Measurements from ENCODE around the gene SEMA5B. TPM values are rescaled to one million over a fixed set of nuclear protein-coding genes. Genes with fewer than 3 reads are reported as not detected.

SEMA5B gene
- total and polyA plus RNA-seq, 3 donors from 2014 or later, result 0.68 to 2.0 (median 1.3) TPM

DNA sequence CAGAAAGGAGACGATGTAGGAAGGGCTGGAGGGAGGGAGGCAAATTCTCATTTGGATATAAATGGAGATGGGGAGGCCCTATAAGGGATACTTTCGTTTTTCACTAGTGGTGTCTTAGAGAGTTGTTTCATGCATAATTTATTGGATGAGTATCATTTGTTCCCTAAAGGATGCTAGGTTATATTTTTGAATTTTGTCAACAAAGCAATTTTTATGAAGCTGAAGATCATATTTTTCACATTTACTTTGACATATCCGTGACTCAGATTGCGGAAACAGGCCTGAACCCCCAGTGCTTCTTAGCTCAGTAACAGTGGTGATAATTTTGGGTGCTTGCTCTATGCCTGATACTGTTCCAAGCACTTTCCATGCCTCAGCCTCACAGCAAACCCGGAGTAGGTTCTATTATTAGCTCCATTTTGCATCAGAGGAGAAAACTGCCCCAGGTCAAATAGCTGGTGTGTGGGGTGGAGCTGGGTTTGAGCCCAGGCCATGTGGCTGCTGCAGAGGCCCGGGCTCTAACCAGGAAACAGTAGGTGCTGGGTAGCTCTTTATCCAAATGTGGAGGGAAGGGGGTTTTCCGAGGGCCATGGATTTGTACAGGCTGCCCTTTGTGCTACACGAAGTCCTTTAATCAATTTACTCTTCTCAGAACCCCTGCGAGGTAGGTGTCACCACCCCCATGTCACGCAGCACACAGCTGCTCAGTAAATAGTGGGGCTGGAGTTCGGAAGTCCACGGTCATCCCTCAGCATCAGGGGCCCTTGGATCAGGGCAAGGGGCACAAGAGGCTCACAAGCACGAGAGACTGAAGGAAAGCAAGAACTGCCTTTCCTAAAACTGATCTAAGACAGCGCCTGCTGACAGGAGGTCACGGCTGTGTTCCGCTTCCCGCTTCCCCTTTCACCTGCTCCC, 133.6 kb downstream of the SEMA5B start:
- no peak overlapping the region for H3K27ac ChIP-seq
- no peaks in the 10 kb centered on the region for H3K9me3 ChIP-seq
- WGBS, 2 donors, result 78 to 85% methylated on average over 15 to 17 of the region's 17 CpGs
- no peak for DNase-seq
- intact Hi-C loops (cut with DNase I; ENCODE audit: low total_unique reads), result no loop called here
- no peak for TF ChIP-seq POLR2A (IDR thresholded peaks at IDR 0.05)
- no peak for TF ChIP-seq CTCF (IDR thresholded peaks at IDR 0.05)
- H3K36me3 ChIP-seq (ENCODE audit: low read depth, missing control alignments), result no peaks in the 10 kb centered on the region
- H3K4me3 ChIP-seq, result no peak overlapping the region
- H3K4me1 ChIP-seq, result no peaks in the 10 kb centered on the region
- no peaks in the 10 kb centered on the region for H3K27me3 ChIP-seq

GRCh38 chr3:122893282-122893681, 134.3 kb downstream of the SEMA5B start:
- intact Hi-C loops (cut with DNase I; ENCODE audit: low total_unique reads), result no loop called here
- no peak for DNase-seq
- no peak overlapping the region for H3K4me3 ChIP-seq
- TF ChIP-seq CTCF (IDR thresholded peaks at IDR 0.05), result no peak
- H3K9me3 ChIP-seq, result no peaks in the 10 kb centered on the region
- no peak overlapping the region for H3K27ac ChIP-seq
- H3K36me3 ChIP-seq (ENCODE audit: low read depth, missing control alignments), result no peaks in the 10 kb centered on the region
- no peaks in the 10 kb centered on the region for H3K4me1 ChIP-seq
- no peaks in the 10 kb centered on the region for H3K27me3 ChIP-seq
- WGBS, 2 donors, result 90 to 94% methylated on average over 8 of the region's 8 CpGs

GRCh38 chr3:122892118-122892960, 135.2 kb downstream of the SEMA5B start:
- Histone ChIP-seq H3K4me1 (no peaks in the 10 kb centered on the region), H3K27ac (no peak overlapping the region), H3K36me3 (ENCODE audit: low read depth, missing control alignments) (no peaks in the 10 kb centered on the region), H3K4me3 (no peak overlapping the region), H3K9me3 (no peaks in the 10 kb centered on the region), H3K27me3 (no peaks in the 10 kb centered on the region)
- intact Hi-C loops (cut with DNase I; ENCODE audit: low total_unique reads), result no loop called here
- WGBS, 2 donors, result 63 to 67% methylated on average over 21 of the region's 21 CpGs
- no peak for DNase-seq
- TF ChIP-seq POLR2A (IDR thresholded peaks at IDR 0.05) (no peak), CTCF (IDR thresholded peaks at IDR 0.05) (no peak)

DNA sequence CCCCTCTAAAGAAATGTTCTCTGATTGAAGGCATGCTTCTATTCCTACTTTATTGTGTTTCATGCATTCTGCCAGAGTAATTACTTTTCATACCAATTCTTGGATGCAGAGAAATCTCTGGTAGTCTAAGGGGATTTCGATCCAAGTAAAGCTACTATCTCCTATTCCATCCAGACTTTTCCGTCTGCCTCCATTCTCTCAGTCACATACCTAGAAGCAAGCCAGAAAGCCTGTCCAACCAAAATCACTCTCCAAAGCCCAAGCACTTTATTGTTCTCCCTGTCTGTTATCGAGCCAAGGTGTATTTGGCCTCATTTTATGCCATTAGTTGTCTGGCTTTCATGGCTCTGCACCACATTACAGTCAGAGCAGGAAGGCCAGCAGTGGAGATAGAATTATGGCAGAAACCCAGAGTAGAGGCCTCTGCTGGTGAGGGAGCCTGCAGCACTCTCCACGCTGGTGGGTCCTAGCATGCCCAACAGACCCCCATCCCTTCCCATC, 136.8 kb downstream of the SEMA5B start:
- Histone ChIP-seq H3K27me3 (no peaks in the 10 kb centered on the region), H3K4me3 (no peak overlapping the region), H3K4me1 (no peaks in the 10 kb centered on the region), H3K36me3 (ENCODE audit: low read depth, missing control alignments) (no peaks in the 10 kb centered on the region), H3K9me3 (no peaks in the 10 kb centered on the region), H3K27ac (no peak overlapping the region)
- intact Hi-C loops (cut with DNase I; ENCODE audit: low total_unique reads), result no loop called here
- no peak for TF ChIP-seq POLR2A (IDR thresholded peaks at IDR 0.05)
- no peak for TF ChIP-seq CTCF (IDR thresholded peaks at IDR 0.05)
- DNase-seq, result no peak
- WGBS, 2 donors, result 71 to 80% methylated on average over 4 of the region's 4 CpGs
